Stimulated activated CD8-positive, alpha-beta memory T cell treated with anti-CD3 and anti-CD28 coated beads, Interleukin-7, amount 100 ng/mL, for 1 hour (primary cell): Measurements from ENCODE around the gene GAN.

Experiments
- DNase-seq, 2 donors: peaks; one replicate each; pipeline ENCODE4 v3.0.0-alpha.2; 2020; ENCODE audit warnings: low read depth in 2 of 2

Gene GAN

DNA sequence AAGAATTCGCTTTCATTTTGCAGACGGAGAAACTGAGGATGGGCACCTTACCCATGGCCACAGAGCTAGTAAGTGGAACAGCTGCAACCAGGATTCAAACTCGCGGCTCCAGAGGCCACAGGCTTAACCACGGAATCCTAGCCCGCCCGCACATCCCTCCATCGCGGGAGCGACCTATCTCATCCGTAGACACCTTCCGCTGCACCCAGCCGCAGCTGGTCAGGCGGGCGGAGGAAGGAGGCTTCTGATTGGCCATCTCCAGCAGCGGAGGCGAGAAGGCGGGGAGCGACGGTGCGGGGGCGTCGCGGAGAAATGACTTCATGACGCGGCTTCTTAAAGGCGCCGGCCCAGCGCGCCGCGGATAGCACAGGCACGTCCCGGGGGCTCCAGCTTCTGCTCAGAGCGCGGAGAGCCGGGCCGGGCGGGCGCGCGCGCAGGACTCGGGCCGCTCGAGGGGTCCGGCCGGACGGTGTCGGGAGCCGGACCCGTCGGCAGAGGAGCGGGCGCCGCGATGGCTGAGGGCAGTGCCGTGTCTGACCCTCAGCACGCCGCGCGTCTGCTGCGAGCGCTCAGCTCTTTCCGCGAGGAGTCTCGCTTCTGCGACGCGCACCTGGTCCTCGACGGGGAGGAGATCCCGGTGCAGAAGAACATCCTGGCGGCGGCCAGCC is at the start of gene GAN:
GAN (plus strand) TSS at position 360 of the 668 bp plus-strand sequence; CDS start at position 512, 152 bp downstream.
- DNase-seq, result peak; percentile 84 to 91

DNA sequence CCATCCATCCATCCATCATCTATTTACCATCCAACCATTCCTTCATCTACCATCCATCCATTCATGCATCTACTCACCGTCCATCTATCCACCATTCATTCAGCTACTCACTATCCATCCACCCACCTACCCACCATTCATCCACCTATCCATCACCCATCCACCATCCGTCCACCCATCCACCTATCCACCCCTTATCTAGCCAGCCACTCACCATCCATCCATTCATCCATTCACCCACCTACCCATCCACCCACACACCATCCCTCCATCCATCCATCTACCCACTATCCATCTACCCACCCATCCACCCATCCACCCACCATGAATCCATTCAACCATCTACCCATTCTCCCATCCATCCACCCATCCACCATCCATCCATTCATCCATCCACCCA is 49.7 kb upstream of the GAN start:
- DNase-seq, result no peak

- no peak for DNase-seq
These were observed 48.9 kb upstream of the GAN start for GRCh38 chr16:81265658-81266451.

DNA sequence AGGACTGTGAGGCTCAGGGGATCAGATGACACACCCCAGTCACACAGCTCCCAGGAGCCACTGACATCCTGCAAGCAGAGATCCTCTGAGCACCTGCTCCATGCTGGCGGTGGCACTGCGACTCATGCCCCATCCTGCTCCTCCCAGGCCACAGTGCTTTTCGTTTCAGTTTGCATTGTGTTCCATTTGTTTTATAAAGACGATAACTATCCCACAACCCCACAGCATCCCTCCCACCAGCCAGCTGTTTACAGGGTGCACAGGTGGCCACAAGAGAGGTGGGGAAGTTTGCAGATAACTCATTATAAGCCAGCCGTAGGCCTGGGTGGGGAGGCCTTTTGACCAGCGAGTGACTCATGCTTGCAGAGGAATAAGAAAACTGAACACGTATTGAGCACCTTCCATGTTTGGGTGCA is 48.1 kb upstream of the GAN start:
- DNase-seq, result no peak

- DNase-seq, result no peak
These were observed 46.3 kb upstream of the GAN start for GRCh38 chr16:81268509-81268908.

GRCh38 chr16:81273223-81273950 is 41.4 kb upstream of the GAN start:
- DNase-seq, result no peak

- DNase-seq, result no peak
These were observed 39.7 kb upstream of the GAN start for GRCh38 chr16:81275064-81275532.

- no peak for DNase-seq
These were observed 39.0 kb upstream of the GAN start for GRCh38 chr16:81275795-81276194.

DNA sequence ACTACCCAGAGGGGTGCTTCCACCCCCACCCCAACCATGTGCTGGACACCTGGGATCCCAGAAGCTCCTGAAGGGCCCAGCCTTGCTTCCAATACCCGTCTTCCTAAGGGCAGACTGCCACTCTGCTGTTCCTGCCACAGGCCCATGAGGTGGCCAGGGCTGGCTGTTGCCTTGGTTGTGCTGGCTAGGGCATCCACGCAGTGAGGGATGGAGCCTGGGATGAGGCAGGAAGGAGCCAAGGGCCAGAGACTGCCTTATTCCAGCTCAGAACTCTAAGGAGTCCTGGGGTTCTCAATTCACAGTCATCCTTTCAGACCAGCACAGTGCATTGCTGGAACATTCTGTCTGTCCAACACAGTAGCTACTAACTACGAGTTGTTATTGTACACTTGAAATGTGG is 38.4 kb upstream of the GAN start:
- no peak for DNase-seq

GRCh38 chr16:81277541-81278080 is 37.2 kb upstream of the GAN start:
- no peak for DNase-seq

- DNase-seq, result no peak
These were observed 36.2 kb upstream of the GAN start for GRCh38 chr16:81278526-81278925.

GRCh38 chr16:81279392-81279791 is 35.4 kb upstream of the GAN start:
- DNase-seq, result no peak

DNA sequence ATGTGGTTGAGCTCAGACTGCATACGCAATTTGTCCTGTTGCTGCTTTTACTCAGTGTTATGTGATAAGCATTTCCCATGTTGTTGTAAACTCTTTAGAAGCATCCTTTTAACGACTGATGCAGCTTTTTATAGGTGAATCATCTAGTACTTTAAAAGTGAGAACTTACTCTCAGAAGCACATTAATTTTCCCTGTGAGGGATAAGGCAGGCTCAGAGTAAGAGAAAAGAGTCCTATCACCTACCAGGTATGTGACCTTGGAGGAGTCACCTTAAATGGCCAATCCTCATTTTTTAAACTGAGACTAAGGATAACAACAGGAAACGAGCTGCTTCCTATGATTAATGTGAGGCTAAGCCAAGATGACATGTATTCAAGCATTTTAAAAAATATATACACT is 34.4 kb upstream of the GAN start:
- DNase-seq, result no peak

GRCh38 chr16:81283044-81283443 is 31.7 kb upstream of the GAN start:
- DNase-seq, result no peak

DNA sequence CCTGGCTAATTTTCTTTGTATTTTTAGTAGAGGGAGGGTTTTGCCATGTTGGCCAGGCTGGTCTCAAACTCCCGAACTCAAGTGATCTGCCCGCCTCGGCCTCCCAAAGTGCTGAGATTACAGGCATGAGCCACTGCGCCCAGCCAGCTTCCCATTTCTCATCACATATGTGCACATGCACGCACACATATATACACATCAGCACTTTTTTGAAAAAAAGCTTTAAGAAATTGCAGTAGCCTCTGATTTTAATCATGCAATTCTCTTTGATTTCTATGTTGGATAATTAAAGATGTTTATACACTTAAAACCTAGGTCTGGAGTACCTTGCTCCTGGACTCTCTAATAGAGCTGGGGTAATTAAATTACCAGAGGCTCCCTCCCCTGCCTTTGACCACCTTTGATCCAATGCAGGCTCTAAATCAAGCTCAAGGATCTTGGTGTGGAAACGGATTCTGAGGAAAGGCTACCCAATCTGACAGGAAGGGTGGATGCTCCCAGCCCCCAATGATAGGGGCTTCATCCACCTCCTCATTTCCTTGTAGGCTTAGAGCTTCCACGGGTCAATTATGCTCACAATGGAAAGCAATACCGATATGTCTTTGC is 29.7 kb upstream of the GAN start:
- DNase-seq, result no peak

DNA sequence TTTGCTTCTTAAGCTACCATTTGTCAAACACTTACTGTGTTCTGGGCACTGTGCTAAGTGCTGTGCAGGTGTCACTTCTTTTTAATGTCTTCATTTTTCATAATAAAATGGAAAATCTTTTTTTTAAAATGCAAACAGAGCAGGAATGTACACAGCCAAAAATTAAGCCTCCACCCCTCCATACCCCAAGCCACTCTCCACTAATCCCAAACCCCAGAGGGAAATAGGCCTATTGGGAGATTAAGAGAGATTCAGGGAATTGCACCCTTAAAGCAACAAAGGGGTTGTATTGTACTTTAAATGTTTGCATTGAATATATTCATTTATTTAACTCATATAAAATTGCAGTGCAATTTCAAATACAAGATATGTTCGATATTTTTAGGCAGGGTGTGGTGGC is 28.6 kb upstream of the GAN start:
- DNase-seq, result no peak

GRCh38 chr16:81291117-81291516 is 23.6 kb upstream of the GAN start:
- DNase-seq, result no peak

GRCh38 chr16:81292936-81293335 is 21.8 kb upstream of the GAN start:
- no peak for DNase-seq

GRCh38 chr16:81293909-81294802 is 20.6 kb upstream of the GAN start:
- DNase-seq, result no peak

- no peak for DNase-seq
These were observed 18.1 kb upstream of the GAN start for GRCh38 chr16:81296631-81297030.

DNA sequence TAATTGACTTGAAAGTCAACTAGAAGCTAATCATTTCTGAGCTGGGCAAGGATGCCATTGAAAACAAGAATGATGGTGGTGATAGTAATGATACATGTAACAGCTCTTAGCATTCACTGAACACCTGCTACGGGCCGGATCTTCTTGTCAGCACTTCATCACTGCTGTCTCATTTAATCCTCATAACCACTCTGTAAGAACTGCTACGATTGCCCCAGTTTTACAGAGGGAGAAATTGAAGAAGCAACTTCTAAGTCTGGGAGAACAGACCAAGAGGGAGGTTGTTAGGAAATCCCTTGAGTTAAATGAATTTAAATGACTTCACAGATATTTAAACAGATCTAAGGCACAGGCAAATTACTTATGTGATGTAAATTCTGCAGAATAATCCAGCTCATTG is 7.0 kb upstream of the GAN start:
- no peak for DNase-seq
